GM18870 (cell line): ENCODE data around the gene EP400.

Experiments used
- ATAC-seq: cut with Tn5 transposase; IDR thresholded peaks from one replicate; pipeline ENCODE4 v1.9.1; 2021; ENCODE audit warnings: moderate library complexity; ENCODE audit not compliant: unreplicated experiment

EP400 gene

DNA sequence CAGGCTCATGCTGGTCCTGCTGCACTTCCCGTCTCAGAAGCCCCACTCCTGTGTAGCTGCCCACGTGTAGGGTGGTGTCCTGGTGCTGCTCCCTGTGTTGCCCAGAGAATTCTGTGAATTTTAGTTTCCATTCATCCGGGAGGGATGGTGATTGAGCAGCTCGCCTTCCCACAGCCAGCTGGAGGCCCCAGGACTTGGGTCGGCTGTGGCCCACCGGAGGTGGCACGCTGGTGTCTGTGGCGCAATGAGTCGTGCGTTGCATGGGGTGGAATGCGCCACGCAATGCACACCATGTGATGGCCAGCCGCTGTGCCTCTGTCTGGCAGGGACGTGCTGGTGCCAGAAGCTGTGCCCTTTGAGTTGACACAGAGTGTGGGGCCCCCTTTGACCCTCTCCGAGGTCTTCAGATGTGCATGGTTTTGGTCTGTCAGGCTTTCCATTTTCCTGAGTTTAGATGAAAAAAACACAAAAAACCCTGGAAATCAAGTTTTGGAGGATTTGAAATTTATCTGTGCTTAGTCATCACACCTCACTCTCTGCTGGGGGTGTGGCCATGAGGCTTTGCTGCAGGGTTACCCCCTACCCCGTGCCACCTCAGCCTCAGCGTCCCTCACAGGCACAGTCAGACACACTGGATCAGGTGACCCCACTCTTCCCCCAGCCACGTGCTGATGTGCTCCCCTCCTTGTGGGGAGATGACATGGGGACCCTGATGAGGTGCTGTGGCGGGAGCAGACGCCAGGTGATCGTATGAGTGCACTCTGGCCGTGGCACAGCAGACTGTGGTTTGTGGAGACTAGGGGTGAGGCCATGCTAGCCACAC lies 64.6 kb downstream of the EP400 start:
- no peak for ATAC-seq

DNA sequence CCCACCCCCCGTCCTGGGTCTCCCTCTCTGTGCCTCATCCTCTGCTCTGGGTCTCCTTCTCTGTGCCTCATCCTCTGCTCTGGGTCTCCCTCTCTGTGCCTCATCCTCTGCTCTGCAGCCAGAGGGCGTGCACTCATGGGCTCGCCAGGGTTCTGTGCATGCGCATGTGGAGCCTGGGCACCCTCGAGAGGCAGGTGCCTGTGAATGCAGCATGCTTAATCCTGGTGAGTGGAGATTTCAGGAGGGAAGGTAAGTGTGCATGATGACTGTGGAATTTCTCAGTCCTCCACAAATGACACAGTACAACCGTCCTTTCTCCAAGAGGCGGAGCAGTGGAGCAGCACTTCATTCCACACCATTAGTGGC lies 65.2 kb downstream of the EP400 start:
- no peak for ATAC-seq

DNA sequence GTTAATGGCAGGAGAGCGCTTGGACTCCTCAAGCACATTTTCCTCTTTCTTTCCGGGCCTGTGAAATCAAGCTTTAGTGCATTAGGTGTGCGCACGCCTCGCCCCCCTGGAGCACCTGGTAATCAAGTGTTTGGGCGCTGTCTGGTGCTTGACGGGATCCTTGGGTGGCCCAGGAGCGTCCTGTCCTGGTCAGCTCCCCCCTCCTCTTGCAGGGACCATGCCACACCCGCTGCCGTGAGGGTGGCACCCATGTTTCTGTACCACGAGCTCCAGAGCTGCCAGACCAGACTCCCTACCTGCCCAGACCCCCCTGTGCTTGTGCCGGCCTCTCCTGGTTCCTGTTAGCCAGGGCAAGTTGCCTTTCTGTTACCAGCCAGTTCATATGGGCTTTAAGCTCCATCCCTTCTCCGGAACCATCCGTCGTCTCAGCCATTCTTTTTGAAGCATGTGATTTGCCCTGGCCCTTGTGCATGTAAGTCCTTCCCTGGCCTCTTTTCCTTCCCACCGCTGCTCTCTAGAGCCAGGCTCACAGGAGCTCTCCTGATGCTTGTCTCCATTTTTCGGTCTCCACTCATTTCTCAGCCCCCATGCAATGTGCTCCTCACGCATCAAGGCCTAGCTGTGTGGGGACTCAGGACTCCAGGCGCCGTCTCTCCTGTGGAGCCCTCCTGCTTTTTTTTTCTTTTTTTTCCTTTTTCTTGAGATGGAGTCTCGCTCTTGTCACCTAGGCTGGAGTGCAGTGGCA lies 66.1 kb downstream of the EP400 start:
- no peak for ATAC-seq

DNA sequence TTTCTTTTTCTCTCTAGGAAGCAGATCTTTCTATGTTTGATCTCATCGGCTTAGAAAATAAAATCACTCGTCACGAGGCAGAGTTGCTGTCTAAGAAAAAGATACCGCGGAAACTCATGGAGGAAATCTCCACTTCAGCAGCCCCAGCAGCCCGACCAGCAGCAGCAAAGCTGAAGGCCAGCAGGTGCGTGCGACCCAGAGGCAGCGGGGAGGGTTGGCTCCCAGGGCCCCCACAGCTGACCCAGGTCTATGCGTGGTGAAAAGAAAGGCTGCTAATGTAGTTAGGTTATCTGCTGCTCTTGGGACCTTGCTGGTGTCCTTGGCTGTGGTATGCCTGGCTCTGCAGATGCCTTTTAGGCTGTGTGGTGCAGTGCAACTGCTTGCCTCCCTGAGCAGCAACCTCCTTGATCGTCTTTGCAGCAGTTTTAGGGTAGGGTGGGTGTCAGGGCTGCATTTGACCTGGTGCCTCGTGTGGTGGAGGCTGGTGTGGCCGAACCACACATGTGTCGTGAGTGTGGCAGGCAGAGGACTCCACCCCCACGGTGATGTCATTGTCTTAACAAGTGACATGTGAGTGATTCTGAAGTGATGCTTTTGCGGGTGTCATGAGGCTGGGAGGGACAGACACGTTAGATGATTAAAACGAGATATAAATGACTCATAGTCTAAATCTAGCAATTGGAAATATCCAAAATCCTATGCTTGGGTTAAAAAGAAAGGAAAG lies 68.6 kb downstream of the EP400 start:
- ATAC-seq: no peak

DNA sequence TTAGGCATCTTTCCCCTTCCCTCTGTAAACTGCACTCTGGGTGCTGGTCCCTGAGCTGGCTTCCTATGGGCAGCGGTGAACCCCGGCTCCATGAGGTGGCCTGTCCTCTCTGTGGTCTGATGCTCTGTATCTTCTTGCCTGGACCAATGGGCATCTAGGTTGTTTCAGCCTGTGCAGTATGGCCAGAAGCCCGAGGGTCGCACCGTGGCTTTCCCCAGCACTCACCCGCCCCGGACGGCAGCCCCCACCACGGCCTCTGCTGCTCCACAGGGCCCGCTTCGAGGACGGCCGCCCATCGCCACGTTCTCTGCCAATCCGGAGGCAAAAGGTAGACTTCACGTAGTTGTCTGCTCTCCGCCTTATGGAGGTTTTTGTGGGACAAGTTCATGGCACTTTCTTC lies 70.1 kb downstream of the EP400 start:
- ATAC-seq: no peak

DNA sequence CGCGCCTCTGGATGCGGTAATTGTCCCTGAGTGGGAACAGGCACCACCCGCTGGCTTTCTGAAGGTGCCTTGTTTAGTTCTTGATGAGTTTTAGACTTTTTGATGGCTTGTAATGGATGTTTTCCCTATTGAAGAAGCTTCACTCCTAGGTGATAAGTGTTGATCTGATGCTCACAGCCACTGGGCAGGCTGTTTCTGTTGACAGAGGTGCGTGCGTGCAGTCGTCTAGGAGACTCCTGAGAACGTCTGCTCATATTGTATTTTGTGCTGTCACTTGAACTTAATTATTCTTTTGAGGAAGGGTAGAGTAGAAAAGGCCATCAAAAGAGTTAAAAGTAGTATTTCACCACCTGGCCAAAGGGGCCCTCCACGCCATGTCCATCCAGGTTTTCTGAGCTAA lies 70.5 kb downstream of the EP400 start:
- no peak for ATAC-seq

DNA sequence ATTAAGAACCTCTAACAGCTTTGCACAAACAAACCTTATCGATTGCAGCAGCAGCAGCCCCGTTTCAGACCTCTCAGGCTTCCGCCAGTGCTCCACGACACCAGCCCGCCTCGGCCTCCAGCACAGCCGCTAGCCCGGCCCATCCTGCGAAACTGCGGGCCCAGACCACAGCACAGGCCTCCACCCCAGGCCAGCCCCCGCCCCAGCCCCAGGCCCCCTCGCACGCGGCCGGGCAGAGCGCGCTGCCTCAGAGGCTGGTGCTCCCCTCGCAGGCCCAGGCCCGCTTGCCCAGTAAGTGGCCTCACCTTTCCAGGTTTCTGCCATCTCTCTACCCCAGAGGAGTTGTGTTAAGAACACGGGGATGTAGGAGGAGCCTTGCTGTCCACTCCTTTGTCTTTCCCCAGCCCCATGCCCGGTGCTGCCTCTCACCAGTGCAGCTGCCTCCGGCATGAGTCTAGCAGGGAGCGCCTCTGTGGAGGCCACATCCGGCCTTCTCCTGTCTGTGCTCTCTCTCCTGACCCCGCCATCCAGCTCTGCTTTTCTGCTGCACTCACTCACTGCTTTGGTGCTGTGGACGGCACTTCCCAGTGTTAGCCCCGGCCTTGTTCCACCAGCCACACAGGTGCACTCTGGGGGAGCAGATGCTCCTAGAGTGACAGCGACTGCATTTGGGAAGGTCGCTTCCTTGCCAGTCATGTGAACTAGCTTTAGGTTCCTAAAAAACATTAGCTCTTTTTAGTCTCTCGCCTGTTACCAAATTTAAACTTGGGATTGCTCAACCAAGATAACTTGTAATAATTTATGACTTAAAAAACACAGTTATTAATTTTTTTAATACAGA lies 71.5 kb downstream of the EP400 start:
- ATAC-seq: no peak

DNA sequence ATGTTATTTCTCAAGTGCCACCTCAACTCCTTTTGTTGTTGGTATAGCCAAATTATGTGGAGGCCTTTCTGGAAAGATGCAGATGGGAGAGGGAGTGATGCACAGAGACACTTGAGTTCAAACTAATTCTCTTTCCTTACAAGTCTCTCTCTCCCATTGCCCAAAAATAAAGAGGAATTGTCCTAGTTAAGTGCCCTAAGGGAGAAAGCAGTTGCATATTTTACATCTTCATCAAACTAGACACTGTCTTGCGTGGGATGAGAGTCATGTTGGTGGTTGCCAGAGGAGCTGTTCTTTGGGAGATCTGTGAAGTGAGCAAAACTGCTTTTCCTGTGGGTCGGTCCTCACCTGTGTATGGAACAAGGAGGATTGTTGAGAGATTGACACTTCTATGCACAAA lies 72.2 kb downstream of the EP400 start:
- ATAC-seq: no peak

DNA sequence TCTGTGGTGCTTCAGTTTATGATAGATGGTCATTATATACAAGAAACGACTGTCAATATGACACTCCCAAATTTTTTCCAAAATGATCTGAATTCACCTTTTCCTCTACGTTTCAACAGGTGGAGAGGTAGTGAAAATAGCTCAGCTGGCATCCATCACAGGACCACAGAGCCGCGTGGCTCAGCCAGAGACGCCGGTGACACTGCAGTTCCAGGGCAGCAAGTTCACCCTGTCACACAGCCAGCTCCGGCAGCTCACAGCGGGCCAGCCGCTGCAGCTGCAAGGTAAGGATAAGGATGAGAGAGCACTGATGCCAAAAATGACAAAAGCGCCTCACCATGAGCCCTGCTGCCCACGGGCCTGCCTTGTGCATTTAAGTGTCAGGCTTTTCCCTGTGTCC lies 73.9 kb downstream of the EP400 start:
- ATAC-seq: no peak

DNA sequence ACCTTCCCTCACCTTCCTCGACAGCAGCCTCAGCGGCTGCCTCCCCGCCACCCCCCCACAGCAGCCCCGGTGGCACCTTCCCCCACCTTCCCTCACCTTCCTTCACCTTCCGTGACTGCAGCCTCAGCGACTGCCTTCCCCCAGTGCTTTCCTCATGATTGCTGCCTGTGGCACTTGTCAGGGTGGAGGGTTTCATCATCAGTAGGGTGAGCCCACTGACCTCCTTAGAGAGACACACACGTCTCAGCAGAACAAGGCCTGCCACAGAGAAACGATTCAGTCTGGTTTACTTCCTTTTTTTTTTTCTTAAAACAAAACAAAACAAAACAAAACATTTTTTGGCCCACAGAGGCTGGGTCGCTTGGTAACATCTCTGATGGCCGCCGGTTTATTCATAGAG lies 75.0 kb downstream of the EP400 start:
- ATAC-seq: no peak

DNA sequence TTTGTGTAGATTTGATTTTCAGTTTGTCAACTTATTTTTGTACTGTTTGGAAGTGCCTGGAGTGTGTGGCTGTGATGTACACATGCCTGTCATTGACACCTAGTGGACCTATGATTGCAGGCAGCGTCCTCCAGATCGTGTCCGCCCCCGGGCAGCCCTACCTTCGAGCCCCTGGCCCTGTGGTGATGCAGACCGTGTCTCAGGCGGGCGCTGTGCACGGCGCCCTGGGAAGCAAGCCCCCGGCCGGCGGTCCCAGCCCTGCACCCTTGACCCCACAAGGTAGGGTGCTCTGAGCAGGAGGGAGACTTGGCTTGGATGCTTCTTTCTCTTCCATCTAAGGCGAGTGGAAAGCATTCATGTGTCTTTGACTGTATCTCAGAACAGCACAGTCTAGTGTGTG lies 75.8 kb downstream of the EP400 start:
- no peak for ATAC-seq

DNA sequence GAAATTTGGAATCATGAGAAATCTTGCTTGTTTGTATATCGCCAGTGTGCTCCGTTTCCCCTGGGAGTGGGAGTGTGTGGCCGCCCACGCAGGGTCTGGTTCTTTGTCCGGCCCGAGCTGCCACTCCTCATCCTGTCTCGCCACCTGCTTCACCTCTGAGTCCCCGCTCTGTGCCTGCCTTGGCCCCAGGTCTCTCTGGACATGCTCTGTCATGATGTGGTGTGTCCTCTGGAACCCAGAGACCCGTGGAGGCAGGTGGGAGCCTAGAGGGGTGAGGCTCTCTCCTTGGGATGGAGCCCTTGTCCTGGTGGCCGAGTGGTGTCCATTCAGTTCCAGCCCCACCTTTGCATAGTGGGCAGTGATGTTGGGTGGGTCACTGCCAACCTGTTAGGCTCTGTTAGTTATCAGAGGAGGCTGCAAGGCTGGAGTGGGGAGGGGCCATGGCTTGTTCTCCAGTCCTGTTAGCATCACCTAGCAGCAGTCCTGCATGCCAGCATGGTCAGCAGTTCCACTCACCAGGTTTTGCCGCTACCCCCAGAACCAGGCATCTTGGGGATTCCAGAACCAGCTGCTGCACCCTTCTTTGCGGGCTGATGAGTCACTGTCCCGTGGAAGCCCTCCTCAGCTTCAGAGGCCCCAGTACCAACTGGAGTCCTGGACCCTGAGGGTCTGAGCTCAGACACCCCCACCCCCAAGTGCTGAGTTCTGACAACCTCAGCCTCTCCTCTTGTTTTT lies 76.5 kb downstream of the EP400 start:
- ATAC-seq: no peak

DNA sequence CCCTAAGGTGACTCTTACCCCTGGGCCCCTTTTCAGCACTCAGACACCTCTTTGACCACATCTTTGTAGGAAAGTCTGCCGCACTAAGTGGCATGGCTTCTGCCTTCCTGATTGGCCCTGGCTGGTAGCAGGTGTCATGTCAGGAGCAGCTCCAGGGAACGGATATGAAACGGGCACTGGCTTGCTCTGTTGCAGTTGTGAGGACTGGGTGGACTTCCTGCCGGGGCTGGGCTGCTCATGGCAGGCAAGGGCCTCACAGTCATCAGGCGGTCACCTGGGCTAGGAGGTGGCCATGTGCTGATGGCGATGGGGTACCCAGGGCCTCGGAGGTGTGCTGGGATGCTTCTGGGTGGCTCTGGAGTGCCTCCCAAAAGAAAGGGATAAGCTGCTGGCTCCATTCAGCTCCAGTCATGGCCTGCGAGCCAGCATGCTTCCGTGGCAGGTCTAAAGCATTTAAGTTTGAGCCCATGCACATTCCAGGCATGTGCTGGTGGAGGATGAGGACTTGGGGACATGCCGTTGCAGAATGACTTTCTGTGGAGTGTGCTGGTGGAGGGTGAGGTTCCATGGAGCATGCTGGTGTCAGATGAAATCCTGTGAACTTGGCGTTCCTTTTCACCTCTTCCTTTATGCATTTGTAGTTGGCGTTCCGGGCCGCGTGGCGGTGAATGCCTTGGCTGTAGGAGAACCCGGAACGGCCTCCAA lies 77.2 kb downstream of the EP400 start:
- no peak for ATAC-seq

DNA sequence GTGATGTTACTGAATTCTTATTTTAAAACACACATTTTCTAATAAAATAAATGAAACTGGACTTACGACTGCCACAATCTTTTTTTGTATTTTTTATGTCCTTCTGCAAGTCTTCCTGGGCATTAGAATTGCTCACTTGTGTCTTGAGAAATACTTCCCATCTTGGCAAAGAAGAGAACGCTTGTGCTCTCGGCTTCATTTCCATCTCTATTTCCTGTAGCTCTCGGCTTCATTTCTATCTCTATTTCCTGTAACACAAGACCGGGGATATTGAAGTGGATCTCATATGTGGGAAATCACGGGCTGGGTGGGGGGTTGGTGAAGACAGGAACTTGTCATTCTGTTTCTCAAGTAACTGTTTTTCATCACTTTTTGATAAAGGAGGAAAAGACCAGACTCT lies 77.9 kb downstream of the EP400 start:
- no peak for ATAC-seq

DNA sequence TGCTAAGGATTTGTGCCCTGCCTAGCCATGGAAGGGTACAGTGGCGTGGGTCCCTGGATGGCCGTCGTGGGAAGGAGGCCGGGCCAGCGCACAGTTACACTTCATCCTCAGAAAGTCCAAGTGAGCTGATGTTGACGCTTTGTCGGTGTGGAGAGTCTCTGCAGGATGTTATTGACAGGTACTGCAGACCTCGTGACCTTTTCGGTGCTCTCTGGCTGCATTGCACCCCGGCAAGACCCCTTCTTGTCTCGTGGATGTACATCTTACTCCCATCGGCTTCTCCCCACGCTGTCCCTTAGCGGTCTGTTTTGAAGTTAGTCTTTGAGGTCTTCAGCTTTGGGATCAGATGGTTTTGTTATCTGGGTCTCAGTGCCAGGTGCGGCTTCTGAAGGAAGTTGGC lies 78.4 kb downstream of the EP400 start:
- ATAC-seq: no peak

DNA sequence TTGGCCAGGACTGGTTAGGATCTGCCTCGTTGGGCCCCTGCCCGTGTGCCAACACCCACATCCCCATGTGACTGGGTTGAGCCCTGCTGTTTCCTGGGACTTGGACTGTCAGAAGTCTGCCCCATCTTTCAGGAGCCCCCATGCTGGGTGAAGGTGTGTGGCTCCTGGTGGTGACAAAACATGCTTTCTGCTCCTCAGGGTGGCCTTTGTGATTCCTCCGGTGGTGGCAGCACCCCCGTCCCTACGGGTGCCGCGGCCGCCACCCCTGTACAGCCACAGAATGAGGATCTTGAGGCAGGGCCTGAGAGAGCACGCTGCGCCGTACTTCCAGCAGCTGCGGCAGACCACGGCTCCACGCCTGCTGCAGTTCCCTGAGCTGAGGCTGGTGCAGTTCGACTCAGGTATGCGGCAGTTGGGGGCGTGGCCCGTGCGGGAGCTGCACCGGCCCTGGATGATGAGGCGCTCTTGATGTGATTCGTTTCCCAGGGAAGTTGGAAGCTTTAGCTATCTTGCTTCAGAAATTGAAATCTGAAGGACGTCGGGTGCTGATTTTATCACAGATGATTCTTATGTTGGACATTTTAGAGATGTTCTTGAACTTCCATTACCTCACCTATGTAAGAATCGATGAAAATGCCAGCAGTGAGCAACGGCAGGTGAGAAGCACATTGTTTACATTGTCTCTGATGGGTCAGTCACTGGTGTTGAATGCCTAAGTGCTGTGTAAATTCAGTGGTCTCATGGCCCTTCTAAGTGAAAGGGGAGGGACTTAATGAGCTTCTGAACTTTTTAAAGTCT lies 80.0 kb downstream of the EP400 start:
- ATAC-seq: no peak

DNA sequence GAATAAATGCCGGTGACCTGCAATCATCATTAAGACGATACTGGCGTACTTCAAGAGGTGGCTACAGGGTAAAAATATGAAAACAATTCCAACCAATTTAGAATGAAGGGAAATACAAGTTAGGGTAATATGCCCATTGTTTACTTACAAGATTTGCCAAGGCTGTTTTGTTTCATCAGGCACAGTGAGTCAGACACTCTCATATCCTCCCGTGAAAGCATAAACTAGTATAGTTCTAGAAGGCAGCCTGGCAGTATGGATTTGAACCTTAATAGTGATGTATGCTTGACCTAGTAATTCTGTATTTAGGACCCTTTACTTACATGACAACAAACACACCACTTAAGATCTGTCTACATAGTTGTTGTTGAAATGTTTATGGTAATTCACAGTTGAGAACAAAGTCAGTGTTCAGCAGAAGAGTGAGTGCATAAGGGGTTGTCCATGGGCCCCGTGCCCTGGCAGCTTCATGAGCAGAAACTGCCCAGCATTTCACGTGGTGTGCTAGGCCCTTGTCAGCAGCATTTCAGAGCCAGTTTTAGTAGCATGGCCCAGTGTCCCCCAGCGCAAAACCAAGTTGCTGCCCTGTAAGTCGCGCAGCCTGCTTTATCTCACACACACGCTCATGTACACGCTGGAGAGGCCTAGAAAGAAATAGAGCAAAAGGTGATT lies 80.8 kb downstream of the EP400 start:
- no peak for ATAC-seq

DNA sequence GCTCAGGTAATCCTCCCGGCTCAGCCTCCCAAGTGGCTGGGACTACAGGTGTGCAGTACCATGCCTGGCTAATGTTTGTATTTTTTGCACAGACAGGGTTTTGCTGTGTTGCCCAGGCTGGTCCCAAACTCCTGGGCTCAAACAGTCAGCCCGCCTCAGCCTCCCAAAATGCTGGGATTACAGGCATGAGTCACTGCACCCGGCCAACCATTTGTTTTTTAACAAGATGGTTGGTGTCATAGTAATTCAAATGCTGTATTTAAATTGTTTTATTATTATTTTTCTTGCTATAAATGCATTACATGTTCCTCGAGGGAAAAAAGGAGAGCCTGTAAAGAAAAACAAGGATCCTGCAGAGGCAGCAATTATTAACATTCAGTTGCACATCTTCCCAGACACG lies 83.9 kb downstream of the EP400 start:
- no peak for ATAC-seq
